Measurements from ENCODE around the gene TNFAIP2. TPM values are rescaled to one million over a fixed set of nuclear protein-coding genes. Genes with fewer than 3 reads are reported as not detected.
"Not testable (repeated sequence)": the region's sequence is repeated elsewhere in the genome, so short reads cannot be mapped to it uniquely, and the experiment has no call there.

The TNFAIP2 gene
- total and polyA plus RNA-seq, 9 donors = 7.1 to 258 (median 27.4) TPM

DNA sequence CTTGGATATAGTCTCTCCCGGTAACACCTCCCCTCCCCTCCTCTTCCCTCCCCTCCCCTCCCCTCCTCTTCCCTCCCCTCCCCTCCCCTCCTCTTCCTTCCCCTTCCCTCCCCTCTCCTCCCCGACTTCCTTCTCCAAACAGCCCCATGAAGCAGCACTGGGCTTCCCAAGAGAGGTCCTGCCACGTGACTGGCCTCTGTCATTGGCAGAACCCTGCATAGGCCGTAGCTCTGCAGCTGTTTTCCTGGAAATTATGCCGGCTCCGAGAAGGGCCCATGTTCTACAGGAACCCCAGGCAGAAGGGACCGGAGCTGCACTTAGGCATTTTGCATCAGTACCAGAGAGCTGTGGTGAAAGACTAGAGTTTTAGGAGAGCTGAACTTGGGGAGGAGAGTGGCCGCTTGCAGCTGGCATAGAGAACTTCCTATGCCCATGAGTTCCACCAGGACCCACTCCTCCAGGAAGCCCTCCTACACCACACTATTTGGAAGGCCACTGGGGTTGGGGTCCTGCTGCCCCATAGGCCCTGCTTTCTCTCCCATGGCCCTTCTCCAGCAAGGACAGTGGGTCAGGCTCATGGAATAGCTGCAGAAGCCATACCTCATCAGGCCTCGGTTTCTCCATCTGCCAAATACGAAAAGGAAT, 5.1 kb upstream of the TNFAIP2 start:
- Histone ChIP-seq H3K27ac (peak overlapping the region in 1 of 2 donors; percentile 60), H3K4me3 (no peak overlapping the region), H3K4me1 (ENCODE audit: insufficient read depth) (peaks cover 13% of the 10 kb centered on the region), H3K36me3 (no peaks in the 10 kb centered on the region), H3K9me3 (no peaks in the 10 kb centered on the region), H3K27me3 (no peaks in the 10 kb centered on the region)
- 27 to 31% (median 30%) methylated on average over 9 to 10 of the region's 10 CpGs for WGBS, 3 donors
- intact Hi-C loops (cut with DNase I) = no loop called here
- peak in 4 of 5 donors; percentile 54 to 78 (median 74) for DNase-seq
- no peak for TF ChIP-seq EP300 (IDR thresholded peaks at IDR 0.05)

DNA sequence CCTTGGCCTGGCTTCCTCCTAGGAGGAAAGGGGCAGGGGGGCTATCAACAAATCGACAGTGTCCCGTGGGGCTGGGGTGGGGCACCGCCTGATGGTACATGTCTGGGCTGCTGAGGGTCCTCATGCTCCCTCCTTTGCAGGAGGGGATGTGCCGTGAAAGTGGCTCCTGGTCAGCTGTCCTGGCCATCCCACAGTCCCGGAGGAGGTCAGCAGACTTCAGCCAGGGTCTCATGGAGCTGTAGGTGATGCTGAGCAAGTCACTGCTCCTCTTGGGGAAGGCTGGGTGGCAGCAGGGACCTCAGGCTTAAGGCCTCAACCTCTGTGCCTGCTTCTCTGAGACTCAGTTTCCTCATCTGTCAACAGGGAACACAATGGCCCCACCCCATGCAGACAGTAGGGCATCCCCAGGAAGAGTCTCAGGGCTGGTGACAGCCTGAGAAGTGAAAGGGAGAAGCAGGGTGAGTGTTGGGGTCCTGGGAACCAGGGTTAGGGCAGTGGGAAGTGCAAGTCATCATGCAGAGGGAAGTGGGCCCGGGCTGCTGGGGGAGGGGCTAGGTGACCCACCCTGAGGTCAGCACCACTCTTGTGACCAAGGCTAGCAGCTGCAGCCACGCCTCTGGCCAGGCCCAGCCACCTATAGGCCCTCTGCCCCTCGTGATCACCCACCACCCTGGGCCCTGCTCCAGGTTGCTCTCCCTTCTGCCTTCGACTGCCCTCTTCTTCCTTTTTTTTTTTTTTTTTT, 4.4 kb upstream of the TNFAIP2 start:
- no peak for TF ChIP-seq POLR2A (IDR thresholded peaks at IDR 0.05)
- no peak for TF ChIP-seq EP300 (IDR thresholded peaks at IDR 0.05)
- TF ChIP-seq, protein P1, sequence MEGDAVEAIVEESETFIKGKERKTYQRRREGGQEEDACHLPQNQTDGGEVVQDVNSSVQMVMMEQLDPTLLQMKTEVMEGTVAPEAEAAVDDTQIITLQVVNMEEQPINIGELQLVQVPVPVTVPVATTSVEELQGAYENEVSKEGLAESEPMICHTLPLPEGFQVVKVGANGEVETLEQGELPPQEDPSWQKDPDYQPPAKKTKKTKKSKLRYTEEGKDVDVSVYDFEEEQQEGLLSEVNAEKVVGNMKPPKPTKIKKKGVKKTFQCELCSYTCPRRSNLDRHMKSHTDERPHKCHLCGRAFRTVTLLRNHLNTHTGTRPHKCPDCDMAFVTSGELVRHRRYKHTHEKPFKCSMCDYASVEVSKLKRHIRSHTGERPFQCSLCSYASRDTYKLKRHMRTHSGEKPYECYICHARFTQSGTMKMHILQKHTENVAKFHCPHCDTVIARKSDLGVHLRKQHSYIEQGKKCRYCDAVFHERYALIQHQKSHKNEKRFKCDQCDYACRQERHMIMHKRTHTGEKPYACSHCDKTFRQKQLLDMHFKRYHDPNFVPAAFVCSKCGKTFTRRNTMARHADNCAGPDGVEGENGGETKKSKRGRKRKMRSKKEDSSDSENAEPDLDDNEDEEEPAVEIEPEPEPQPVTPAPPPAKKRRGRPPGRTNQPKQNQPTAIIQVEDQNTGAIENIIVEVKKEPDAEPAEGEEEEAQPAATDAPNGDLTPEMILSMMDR (IDR thresholded peaks at IDR 0.05) = no peak
- H3K4me1 ChIP-seq (ENCODE audit: insufficient read depth) = peaks cover 14% of the 10 kb centered on the region
- no peaks in the 10 kb centered on the region for H3K9me3 ChIP-seq
- H3K27me3 ChIP-seq = no peaks in the 10 kb centered on the region
- no peaks in the 10 kb centered on the region for H3K36me3 ChIP-seq
- intact Hi-C loops (cut with DNase I) = no loop called here
- H3K4me3 ChIP-seq = no peak overlapping the region
- H3K27ac ChIP-seq = peak overlapping the region in 1 of 2 donors; percentile 60
- 75 to 88% (median 84%) methylated on average over 9 of the region's 9 CpGs for WGBS, 3 donors
- no peak for DNase-seq

DNA sequence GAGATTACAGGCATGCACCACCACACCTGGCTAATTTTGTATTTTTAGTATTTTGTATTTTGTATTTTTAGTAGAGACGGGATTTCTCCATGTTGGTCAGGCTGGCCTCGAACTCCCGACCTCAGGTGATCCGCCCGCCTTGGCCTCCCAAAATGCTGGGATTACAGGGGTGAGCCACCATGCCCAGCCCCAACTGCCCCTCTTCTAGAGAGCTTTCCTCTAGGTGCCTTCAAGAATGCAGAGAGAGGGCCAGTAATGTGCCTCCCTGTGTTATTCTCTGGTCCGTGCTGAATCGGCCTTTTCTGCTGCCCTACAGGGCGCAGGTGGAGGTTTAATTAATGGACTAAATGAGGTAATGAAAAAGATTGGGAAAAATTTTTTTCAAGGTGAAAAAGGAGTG, 3.7 kb upstream of the TNFAIP2 start:
- H3K4me3 ChIP-seq; H3K27me3 ChIP-seq; H3K9me3 ChIP-seq; intact Hi-C loops (cut with DNase I); H3K36me3 ChIP-seq; DNase-seq; H3K27ac ChIP-seq: not testable (repeated sequence)
- 92 to 94% (median 93%) methylated on average over 8 of the region's 8 CpGs for WGBS, 3 donors
- peaks cover 16% of the 10 kb centered on the region for H3K4me1 ChIP-seq (ENCODE audit: insufficient read depth)

DNA sequence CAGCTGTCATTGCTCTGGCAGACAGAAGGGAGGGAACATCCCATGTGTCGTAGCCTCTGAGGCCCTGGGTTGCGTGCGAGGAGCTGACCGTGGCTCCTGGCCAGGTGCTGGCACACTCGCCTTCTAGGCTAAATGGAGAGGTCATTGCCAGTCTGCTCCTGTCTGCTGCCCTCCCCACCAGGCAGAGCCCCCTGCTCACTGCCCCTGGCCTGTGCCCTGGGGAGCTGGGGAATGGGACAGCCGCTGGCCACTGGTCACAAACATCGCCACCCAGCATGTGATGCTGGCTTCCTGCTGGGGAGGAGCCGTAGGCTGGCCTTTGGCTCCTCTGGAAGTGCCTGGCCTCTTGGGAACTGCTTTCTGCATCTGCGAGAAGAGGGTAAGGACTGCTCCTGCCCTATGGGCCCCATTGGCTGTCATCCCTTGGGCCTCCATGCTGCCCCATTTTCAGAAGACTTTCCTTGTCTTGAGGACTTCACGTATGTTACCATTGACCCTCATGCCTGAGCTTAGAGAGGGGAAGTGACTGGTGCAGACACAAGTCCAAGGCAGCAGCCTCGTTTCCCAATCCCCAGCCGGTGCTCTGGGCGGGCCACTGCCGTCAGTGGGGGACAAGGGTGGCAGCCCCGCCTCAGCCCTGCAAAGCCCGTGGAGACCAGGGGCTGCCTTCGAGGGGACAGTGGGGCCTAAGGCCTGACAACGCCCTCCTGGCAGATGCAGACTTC, 2.0 kb upstream of the TNFAIP2 start:
- Histone ChIP-seq H3K27me3 (no peaks in the 10 kb centered on the region), H3K9me3 (no peaks in the 10 kb centered on the region), H3K27ac (peak overlapping the region; percentile 41 to 67), H3K4me1 (ENCODE audit: insufficient read depth) (peaks cover 16% of the 10 kb centered on the region), H3K4me3 (no peak overlapping the region), H3K36me3 (no peaks in the 10 kb centered on the region)
- TF ChIP-seq, protein P1 (IDR thresholded peaks at IDR 0.05) = no peak
- peak; percentile 11 for TF ChIP-seq POLR2A (IDR thresholded peaks at IDR 0.05)
- no peak for TF ChIP-seq EP300 (IDR thresholded peaks at IDR 0.05)
- 49 to 66% (median 57%) methylated on average over 18 of the region's 18 CpGs for WGBS, 3 donors
- DNase-seq = peak in 2 of 5 donors; percentile 47 to 48
- intact Hi-C loops (cut with DNase I) = no loop called here

DNA sequence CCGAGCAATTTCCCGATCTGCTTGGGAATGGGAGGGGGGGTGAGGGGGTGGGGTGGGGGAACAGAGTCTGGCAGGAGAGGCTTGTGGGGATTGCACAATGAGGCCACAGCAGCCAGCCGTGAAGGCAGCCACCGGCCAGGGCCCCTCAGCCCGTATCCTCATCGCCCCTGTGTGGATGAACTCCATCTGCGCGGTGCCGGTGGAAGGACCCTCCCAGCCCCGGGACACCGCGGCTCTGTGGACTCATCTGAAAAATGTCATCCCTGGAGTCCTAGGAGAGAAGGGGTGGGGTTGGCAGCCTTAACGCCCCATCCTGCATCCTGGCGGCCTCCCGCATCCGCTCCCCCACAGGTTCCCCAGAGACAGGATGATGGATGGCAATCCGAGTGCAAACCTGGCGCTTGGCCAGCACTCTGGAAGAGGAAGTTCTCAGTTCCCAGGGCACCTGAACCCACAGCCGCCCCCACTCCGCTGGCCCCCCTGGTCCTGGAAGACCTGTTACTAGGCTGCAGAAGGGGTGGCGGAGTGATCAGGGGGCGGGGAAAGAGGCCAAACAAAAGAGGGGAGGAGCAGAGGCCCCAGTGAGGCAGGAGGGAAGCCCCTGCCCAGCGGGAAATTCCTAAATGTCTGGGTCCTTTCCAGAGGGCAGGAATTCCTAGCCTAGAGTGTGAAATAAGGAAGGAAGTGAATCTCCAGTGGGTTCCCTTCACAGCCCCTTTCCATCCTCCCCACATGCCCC, 1.2 kb upstream of the TNFAIP2 start:
- intact Hi-C loops (cut with DNase I) = no loop called here
- Histone ChIP-seq H3K27me3 (no peaks in the 10 kb centered on the region), H3K9me3 (no peaks in the 10 kb centered on the region), H3K27ac (peak overlapping the region; percentile 66 to 67), H3K4me3 (peak overlapping the region; percentile 8), H3K36me3 (no peaks in the 10 kb centered on the region), H3K4me1 (ENCODE audit: insufficient read depth) (peaks cover 18% of the 10 kb centered on the region)
- TF ChIP-seq EP300 (IDR thresholded peaks at IDR 0.05) = no peak
- TF ChIP-seq, protein P1 (IDR thresholded peaks at IDR 0.05) = no peak
- no peak for TF ChIP-seq POLR2A (IDR thresholded peaks at IDR 0.05)
- WGBS, 3 donors = 3 to 6% (median 5%) methylated on average over 23 of the region's 23 CpGs
- DNase-seq = peak; percentile 77 to 92 (median 90)

All from ovary (tissue), 9 donors.